ENCODE results near the gene YIF1A. TPM values are rescaled to one million over a fixed set of nuclear protein-coding genes. Genes with fewer than 3 reads are reported as not detected.
"Not testable (repeated sequence)": the region's sequence is repeated elsewhere in the genome, so short reads cannot be mapped to it uniquely, and the experiment has no call there.

The YIF1A gene
- total and polyA plus RNA-seq, 5 donors from 2014 or later = 29.3 to 71.3 (median 48.6) TPM

DNA sequence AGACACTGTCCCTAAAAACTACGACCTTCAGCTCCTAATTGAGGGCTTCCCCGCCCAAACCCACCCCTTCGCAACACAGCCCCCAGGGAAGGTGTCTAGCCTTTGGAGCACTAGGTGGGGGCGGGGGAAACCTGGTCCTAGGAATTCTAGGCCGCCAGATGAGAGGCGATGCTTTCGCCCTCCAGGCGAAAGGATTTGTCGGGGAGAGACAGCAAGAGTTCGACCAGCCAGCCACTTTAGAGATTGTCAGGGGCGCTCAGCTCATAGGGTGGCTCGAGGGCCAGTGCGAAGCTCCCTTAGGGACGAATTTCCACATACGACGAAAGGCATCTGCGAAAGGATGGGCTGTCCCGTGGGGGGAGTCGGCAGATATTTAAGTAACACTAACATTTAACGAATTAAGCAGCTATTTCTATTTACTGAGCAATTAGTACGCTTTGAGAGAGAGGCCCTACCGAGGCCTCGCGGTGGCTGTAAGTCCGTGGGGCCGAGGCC is 22.6 kb upstream of the YIF1A start:
- Mint-ChIP-seq H3K4me1 (peaks cover 0 to 29% (median 5%) of the 10 kb centered on the region in 4 donors), H3K27me3 (peaks cover 7% of the 10 kb centered on the region), H3K27ac (peak overlapping the region; percentile 95 to 99 (median 98)), H3K36me3 (no peaks in the 10 kb centered on the region), H3K9me3 (no peaks in the 10 kb centered on the region), H3K4me3 (peak overlapping the region; percentile 88 to 99 (median 96))
- DNase-seq = no peak
- ATAC-seq (ENCODE audit: low read depth in 2 of 2) = peak in 1 of 2 donors; percentile 28
- Histone ChIP-seq H3K9me3 (ENCODE audit: control insufficient read depth in 2 of 2, low read length in 2 of 2) (no peaks in the 10 kb centered on the region), H3K4me3 (ENCODE audit: low read depth, low read length) (no peak overlapping the region), H3K4me1 (ENCODE audit: control insufficient read depth, insufficient read depth, low read length, poor library complexity, severe bottlenecking) (peaks cover 27% of the 10 kb centered on the region), H3K27ac (ENCODE audit: insufficient read depth, low read length, poor library complexity, severe bottlenecking) (peak overlapping the region; percentile 88), H3K36me3 (ENCODE audit: control insufficient read depth, insufficient read depth, low read length) (no peaks in the 10 kb centered on the region), H3K27me3 (ENCODE audit: control insufficient read depth, insufficient read depth, low read length) (no peaks in the 10 kb centered on the region)

DNA sequence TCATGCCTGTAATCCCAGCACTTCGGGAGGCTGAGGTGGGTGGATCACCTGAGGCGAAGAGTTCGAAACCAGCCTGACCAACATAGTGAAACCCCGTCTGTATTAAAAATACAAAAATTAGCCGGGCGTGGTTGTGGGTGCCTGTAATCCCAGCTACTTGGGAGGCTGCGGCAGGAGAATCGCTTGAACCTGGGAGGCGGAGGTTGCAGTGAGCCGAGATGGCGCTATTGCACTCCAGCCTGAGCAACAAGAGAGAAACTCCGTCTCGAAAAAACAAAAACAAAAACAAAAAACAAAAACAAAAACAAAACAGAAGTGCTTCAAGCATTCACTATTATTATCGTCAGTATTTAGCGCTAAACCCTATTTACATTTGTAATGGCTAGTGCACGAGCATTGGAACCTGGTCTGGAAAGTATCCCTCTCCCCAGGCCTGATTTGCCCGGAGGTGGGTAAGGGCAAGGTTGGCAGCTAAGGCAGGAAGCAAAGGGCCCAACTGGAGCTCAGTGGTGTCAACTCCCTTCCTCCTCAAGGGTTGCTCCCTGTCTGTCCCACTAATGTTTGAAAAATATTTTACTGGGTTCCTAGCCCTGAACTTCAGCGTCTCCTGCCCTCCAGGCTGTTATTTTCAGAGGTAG is 22.0 kb upstream of the YIF1A start:
- not testable (repeated sequence) for H3K9me3 ChIP-seq (ENCODE audit: control insufficient read depth in 2 of 2, low read length in 2 of 2); DNase-seq; H3K9me3 Mint-ChIP-seq; H3K4me3 ChIP-seq (ENCODE audit: low read depth, low read length); H3K36me3 ChIP-seq (ENCODE audit: control insufficient read depth, insufficient read depth, low read length); ATAC-seq (ENCODE audit: low read depth in 2 of 2); H3K27me3 ChIP-seq (ENCODE audit: control insufficient read depth, insufficient read depth, low read length); H3K36me3 Mint-ChIP-seq
- H3K27me3 Mint-ChIP-seq = peaks cover 12% of the 10 kb centered on the region
- peaks cover 0 to 27% (median 5%) of the 10 kb centered on the region in 4 donors for H3K4me1 Mint-ChIP-seq
- peak overlapping the region in 1 of 3 donors; percentile 98 for H3K27ac Mint-ChIP-seq
- peak overlapping the region; percentile 88 for H3K27ac ChIP-seq (ENCODE audit: insufficient read depth, low read length, poor library complexity, severe bottlenecking)
- H3K4me1 ChIP-seq (ENCODE audit: control insufficient read depth, insufficient read depth, low read length, poor library complexity, severe bottlenecking) = peaks cover 27% of the 10 kb centered on the region
- H3K4me3 Mint-ChIP-seq = peak overlapping the region in 1 of 4 donors; percentile 54

DNA sequence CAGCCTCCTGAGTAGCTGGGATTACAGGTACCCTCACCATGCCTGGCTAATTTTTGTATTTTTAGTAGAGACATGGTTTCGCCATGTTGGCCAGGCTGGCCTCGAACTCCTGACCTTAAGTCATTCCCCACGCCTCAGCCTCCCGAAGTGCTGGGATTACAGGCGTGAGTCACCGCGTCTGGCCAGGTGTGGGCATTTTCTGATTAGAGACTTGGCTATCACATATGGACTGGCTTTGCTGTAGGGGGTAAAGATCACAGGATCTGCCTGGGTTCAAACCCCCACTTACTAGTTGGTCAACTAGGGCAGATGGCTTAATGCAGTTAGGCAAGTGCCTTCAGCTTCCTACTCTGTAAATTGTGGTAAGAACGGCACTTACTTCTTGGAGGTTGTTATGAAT is 21.4 kb upstream of the YIF1A start:
- Histone ChIP-seq H3K4me3 (ENCODE audit: low read depth, low read length) (no peak overlapping the region), H3K36me3 (ENCODE audit: control insufficient read depth, insufficient read depth, low read length) (no peaks in the 10 kb centered on the region), H3K27me3 (ENCODE audit: control insufficient read depth, insufficient read depth, low read length) (no peaks in the 10 kb centered on the region), H3K27ac (ENCODE audit: insufficient read depth, low read length, poor library complexity, severe bottlenecking) (no peak overlapping the region), H3K4me1 (ENCODE audit: control insufficient read depth, insufficient read depth, low read length, poor library complexity, severe bottlenecking) (peaks cover 27% of the 10 kb centered on the region), H3K9me3 (ENCODE audit: control insufficient read depth in 2 of 2, low read length in 2 of 2) (no peaks in the 10 kb centered on the region)
- Mint-ChIP-seq H3K27ac (no peak overlapping the region), H3K9me3 (no peaks in the 10 kb centered on the region), H3K36me3 (no peaks in the 10 kb centered on the region), H3K27me3 (peaks cover 12% of the 10 kb centered on the region), H3K4me3 (peak overlapping the region in 1 of 4 donors; percentile 54), H3K4me1 (peaks cover 0 to 21% (median 2%) of the 10 kb centered on the region in 4 donors)
- ATAC-seq (ENCODE audit: low read depth in 2 of 2) (no peak), DNase-seq (no peak)

DNA sequence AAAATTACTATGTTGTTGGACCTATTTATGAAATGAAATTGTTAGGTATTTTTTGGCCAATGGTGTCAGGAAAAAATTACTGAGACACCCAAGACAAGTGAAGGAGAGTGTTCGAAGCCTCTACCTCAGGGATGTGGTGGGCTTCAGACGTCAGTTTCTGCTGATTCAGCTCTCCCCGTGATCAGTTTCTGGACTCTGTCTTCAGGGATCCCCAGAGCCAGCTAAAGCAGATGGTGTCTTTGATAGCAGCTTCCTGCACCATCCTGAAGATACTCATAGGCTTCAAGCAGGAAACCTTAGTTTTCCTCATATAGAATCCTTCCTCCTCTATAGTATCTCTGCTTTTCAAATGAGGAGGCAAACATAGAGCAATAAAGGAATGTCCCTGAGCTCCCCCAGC is 20.5 kb upstream of the YIF1A start:
- no peak overlapping the region for H3K27ac Mint-ChIP-seq
- no peak overlapping the region for H3K4me3 Mint-ChIP-seq
- no peak for DNase-seq
- H3K27me3 ChIP-seq (ENCODE audit: control insufficient read depth, insufficient read depth, low read length) = no peaks in the 10 kb centered on the region
- no peak overlapping the region for H3K27ac ChIP-seq (ENCODE audit: insufficient read depth, low read length, poor library complexity, severe bottlenecking)
- H3K36me3 Mint-ChIP-seq = no peaks in the 10 kb centered on the region
- no peak for ATAC-seq (ENCODE audit: low read depth in 2 of 2)
- H3K36me3 ChIP-seq (ENCODE audit: control insufficient read depth, insufficient read depth, low read length) = no peaks in the 10 kb centered on the region
- H3K4me1 ChIP-seq (ENCODE audit: control insufficient read depth, insufficient read depth, low read length, poor library complexity, severe bottlenecking) = peaks cover 24% of the 10 kb centered on the region
- H3K9me3 ChIP-seq (ENCODE audit: control insufficient read depth in 2 of 2, low read length in 2 of 2) = no peaks in the 10 kb centered on the region
- peaks cover 0 to 17% (median 0%) of the 10 kb centered on the region in 4 donors for H3K4me1 Mint-ChIP-seq
- no peak overlapping the region for H3K4me3 ChIP-seq (ENCODE audit: low read depth, low read length)
- peaks cover 12% of the 10 kb centered on the region for H3K27me3 Mint-ChIP-seq
- peaks cover 0 to 1% (median 0%) of the 10 kb centered on the region in 7 donors for H3K9me3 Mint-ChIP-seq

DNA sequence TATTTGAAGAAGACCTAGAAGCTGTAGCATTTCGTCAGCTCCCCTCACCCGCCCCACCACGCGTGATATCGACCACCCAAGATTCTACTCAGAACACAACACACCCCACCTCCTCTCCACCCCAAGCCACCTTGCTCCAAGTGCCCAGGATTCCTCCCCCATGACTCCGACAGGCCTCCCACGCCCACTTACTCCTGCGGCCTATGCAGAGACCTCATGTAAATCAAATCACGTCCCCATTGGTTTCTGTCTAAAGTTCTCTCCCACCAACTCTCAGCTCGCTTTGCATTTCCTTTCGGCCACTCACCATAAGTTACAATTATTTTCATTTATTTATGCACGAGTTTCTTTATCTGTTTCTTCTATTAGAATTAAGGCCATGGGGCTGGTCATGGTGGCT is 13.7 kb upstream of the YIF1A start:
- Mint-ChIP-seq H3K4me1 (no peaks in the 10 kb centered on the region), H3K9me3 (peaks cover 0 to 1% (median 0%) of the 10 kb centered on the region in 7 donors), H3K36me3 (no peaks in the 10 kb centered on the region), H3K4me3 (no peak overlapping the region), H3K27me3 (peaks cover 11% of the 10 kb centered on the region), H3K27ac (no peak overlapping the region)
- Histone ChIP-seq H3K27me3 (ENCODE audit: control insufficient read depth, insufficient read depth, low read length) (no peaks in the 10 kb centered on the region), H3K27ac (ENCODE audit: insufficient read depth, low read length, poor library complexity, severe bottlenecking) (no peak overlapping the region), H3K36me3 (ENCODE audit: control insufficient read depth, insufficient read depth, low read length) (no peaks in the 10 kb centered on the region), H3K4me3 (ENCODE audit: low read depth, low read length) (no peak overlapping the region), H3K4me1 (ENCODE audit: control insufficient read depth, insufficient read depth, low read length, poor library complexity, severe bottlenecking) (no peaks in the 10 kb centered on the region), H3K9me3 (ENCODE audit: control insufficient read depth in 2 of 2, low read length in 2 of 2) (no peaks in the 10 kb centered on the region)
- DNase-seq (no peak), ATAC-seq (ENCODE audit: low read depth in 2 of 2) (no peak)

DNA sequence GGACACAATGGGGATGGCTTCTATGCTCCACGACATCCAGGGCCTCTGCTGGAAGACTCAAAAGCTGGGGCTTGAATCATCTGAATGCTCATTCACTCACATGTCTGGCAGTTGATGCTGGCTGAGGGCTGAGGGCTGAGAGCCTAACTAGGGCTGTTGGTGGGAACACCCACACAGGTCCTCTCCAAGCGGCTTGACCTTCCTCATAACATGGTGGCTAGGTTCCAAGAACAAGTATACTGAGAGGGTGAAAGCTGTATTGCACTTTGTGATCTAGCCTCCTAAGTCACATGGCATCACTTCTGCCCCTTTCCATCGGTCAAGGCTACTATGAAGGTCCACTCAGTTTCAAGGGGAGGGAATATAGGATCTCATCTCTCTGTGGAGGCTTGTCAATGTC is 10.2 kb upstream of the YIF1A start:
- Mint-ChIP-seq H3K4me3 (no peak overlapping the region), H3K27ac (no peak overlapping the region)
- no peak overlapping the region for H3K4me3 ChIP-seq (ENCODE audit: low read depth, low read length)

DNA sequence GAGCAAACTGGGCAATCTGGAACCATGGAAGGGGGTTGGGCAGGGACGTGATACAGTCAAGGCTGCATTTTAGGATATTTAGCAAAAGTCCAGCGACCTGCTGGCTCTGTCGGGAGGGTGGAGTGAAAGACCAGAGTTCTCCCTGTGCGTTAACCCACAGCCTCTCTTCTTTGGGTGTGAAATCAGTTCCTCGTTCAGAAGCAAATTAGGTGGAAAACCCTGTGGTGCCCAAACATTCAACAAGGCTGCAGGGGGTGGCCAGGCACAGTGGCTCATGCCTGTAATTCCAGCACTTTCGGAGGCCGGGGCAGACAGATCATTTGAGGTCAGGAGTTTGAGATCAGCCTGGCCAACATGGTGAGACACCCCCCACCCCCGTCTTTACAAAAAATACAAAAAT is 8.7 kb upstream of the YIF1A start:
- Mint-ChIP-seq H3K27me3 (peaks cover 5% of the 10 kb centered on the region), H3K4me1 (peaks cover 0 to 6% (median 2%) of the 10 kb centered on the region in 4 donors), H3K36me3 (no peaks in the 10 kb centered on the region), H3K4me3 (no peak overlapping the region), H3K27ac (no peak overlapping the region), H3K9me3 (no peaks in the 10 kb centered on the region)
- DNase-seq (no peak), ATAC-seq (ENCODE audit: low read depth in 2 of 2) (no peak)
- Histone ChIP-seq H3K36me3 (ENCODE audit: control insufficient read depth, insufficient read depth, low read length) (no peaks in the 10 kb centered on the region), H3K9me3 (ENCODE audit: control insufficient read depth in 2 of 2, low read length in 2 of 2) (no peaks in the 10 kb centered on the region), H3K27ac (ENCODE audit: insufficient read depth, low read length, poor library complexity, severe bottlenecking) (no peak overlapping the region), H3K4me1 (ENCODE audit: control insufficient read depth, insufficient read depth, low read length, poor library complexity, severe bottlenecking) (no peaks in the 10 kb centered on the region), H3K4me3 (ENCODE audit: low read depth, low read length) (no peak overlapping the region), H3K27me3 (ENCODE audit: control insufficient read depth, insufficient read depth, low read length) (peaks cover 5% of the 10 kb centered on the region)

More for the DNA sequence above, 10.2 kb upstream of the YIF1A start:
- H3K36me3 Mint-ChIP-seq = no peaks in the 10 kb centered on the region
- H3K27me3 Mint-ChIP-seq = peaks cover 4% of the 10 kb centered on the region
- H3K4me1 ChIP-seq (ENCODE audit: control insufficient read depth, insufficient read depth, low read length, poor library complexity, severe bottlenecking) = no peaks in the 10 kb centered on the region
- ATAC-seq (ENCODE audit: low read depth in 2 of 2) (no peak), DNase-seq (no peak)
- H3K4me1 Mint-ChIP-seq = no peaks in the 10 kb centered on the region
- no peak overlapping the region for H3K27ac ChIP-seq (ENCODE audit: insufficient read depth, low read length, poor library complexity, severe bottlenecking)
- no peaks in the 10 kb centered on the region for H3K9me3 ChIP-seq (ENCODE audit: control insufficient read depth in 2 of 2, low read length in 2 of 2)
- H3K9me3 Mint-ChIP-seq = no peaks in the 10 kb centered on the region
- no peaks in the 10 kb centered on the region for H3K27me3 ChIP-seq (ENCODE audit: control insufficient read depth, insufficient read depth, low read length)
- H3K36me3 ChIP-seq (ENCODE audit: control insufficient read depth, insufficient read depth, low read length) = no peaks in the 10 kb centered on the region
